HT-29 (cell line): Measurements from ENCODE around the gene TMEM151B. TPM values are rescaled to one million over a fixed set of nuclear protein-coding genes. Genes with fewer than 3 reads are reported as not detected.
A peak's percentile ranks its signal among the peaks of the same experiment; 100 is the strongest.
"Not testable (repeated sequence)": the region's sequence is repeated elsewhere in the genome, so short reads cannot be mapped to it uniquely, and the experiment has no call there.

Source experiments
- DNase-seq: peaks from one replicate; pipeline ENCODE4 v3.0.0-alpha.2; 2015; ENCODE audit warnings: low spot score
- total RNA-seq: library from RNA; depleted of rRNA; stranded (reverse); fragments of >200 nt; shearing (Covaris generic); gene quantifications from 2 replicates; pipeline ENCODE4 v1.2.3, GENCODE V29; 2014; rRNA removed

TMEM151B gene
- total RNA-seq, result not detected in 2 replicates

GRCh38 chr6:44269921-44270525 is at the start of gene TMEM151B:
TMEM151B (plus strand) TSS chr6:44270450; CDS start chr6:44270743, 293 bp downstream.
- DNase-seq, result no peak

- no peak for DNase-seq
These were observed 49.3 kb upstream of the TMEM151B start for GRCh38 chr6:44220913-44221290.

GRCh38 chr6:44221291-44221960 is 48.8 kb upstream of the TMEM151B start:
- DNase-seq, result peak; percentile 91

DNA sequence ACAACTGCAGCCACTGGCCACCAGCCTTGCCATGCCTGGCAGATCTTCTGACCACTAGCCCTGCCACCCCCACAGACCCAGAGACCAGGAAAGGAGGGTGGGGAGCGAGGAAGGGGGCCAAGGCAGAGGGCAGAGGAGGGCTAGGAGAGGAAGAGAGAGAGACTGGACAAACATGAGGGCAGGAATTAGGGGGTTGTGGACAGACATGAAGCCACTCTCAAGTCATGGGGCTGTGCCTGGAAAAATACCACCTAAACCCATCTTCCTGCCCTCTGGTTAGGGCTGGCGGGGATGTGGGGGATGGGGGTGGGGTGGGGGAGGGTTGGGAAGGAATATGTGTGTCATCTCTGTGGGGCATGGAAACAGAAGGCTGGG is 48.3 kb upstream of the TMEM151B start:
- no peak for DNase-seq

DNA sequence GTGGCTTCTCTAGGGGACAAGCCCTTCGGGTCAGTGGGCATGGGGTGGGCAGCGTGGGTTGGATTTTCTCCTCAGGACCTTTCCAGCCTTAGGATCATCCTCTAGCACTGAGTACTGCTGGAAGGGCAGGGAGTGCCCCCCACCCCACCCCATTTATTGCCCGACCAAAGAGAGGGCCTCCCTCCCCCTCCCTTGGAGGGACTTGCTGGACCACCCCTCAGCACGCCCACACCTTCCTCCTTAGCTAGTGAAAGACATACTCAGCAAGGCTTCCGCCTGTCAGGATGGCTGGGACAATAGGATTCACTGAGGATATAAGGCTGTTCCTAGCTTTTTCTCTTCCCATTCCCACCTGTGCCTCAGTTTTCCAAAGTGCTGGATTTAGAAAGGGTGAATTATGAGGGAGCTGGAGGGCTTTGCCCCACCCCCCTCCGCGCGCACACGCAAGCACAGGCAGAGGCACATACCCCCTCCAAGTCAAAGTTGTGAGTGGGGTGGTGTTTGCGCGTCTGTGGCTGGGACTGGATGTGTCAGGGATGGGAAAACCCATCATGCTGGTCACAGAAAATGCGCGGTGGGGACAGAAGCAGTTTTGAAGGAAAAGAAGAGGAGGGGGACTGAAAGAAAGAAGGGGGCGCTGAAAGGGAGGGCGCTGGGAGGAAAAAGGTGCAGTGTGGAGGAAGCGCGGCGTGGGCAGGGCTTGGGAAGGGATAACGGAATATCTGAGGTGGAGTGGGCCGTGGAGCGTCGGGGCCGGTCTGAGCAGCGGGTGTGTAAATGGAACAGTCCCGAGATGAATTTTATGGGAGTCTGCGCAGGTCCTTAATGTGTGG is 47.5 kb upstream of the TMEM151B start:
- no peak for DNase-seq

DNA sequence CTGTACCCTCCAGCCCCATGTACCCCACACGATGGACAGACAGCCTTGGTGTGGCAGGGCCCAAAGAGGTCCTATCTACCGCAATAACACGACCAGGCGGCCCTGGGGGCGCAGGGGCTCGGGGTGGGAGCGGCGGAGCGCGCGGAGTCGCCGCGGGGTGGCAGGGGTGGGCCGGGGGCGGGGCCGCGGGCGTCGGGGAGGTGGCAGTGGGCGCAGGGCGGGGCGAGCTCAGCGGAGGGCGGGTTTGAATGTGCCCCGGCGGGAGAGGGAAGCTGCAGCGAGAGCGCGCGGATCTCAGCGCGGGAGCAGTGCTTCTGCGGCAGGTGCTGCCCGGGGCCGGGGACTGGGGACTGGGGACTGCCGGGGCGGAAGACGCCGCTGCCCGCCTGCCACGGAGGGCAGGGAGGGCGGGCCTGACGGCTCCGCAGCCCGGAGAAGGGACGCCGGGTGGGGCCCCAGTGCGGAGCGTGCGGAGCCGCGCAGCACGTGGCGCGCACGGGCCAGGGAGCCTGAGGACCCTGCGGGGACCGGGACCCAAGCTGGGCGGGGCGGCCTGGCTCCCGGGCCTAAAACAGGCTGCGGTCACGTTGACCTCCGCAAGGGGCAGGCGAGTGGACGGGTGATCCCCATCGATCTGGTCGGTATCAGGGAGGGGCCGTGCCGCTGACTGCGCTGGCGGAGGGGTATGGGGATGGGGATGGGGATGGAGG is 46.8 kb upstream of the TMEM151B start, which contains the start of gene SLC29A1:
SLC29A1 (plus strand) TSS at position 277 of the 710 bp plus-strand sequence. CDS start 3,719 bp downstream, outside the sequence.
- peak; percentile 63 for DNase-seq

DNA sequence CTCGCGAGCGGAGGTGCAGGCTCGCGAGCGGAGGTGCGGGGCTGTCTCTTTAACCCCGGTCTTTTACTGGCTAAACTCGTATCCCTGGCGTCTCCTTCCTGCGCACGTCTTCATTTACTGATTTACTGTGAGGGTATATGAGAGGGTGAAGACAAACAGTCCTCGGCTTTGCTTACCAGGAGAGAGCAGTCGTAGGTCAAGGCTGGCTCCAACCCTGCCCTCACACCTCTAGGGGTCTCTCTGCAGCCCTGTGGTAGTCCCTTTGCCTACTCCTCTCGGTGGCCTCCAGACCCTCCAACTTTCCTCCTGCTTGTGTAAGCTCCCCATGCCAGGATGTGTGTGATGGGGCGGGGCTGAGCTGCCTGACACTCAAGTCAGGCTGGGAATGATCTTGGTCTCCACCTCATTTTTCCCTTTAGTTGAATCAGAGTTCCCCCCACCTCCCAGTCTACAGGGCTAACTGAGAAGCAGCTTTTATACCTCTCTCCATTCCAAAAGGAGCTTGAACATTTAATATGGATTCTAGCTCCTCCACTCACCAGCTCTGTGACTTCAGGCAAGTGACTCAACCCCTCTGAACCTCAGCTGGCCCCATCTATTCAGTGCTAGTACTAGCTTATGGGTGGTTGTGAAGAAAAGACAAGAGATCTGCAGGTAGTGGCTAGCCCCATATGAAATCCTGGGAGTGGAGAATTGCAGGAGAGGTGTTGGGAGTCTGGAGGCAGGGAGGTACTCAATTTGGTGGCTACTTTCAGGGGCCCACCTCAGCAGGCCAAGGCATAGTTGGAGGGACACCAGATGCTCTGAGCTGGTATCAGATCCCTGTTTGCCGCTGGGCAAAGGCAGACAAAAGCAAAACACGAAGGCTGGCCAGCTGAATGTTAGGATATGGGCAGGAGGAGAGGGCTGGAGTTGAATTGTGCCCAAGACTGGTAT is 46.0 kb upstream of the TMEM151B start:
- peak; percentile 39 for DNase-seq

DNA sequence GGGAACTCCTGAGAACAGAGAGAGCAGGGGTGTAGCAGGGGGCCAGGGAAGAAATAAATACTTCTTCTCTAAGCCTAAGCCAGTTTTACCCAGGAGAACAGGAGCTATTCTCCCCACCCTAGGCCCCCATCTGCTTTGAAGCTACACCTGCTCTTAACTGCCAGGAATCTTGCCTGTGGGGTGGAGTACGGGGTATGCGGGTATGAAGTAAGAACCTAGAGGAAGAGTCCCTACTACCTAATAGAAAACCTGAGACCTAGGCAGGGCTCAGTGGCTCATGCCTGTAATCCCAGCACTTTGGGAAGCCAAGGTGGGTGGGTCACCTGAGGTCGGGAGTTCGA is 45.3 kb upstream of the TMEM151B start:
- no peak for DNase-seq

- no peak for DNase-seq
These were observed 44.5 kb upstream of the TMEM151B start for GRCh38 chr6:44225579-44226325.

- no peak for DNase-seq
These were observed 43.7 kb upstream of the TMEM151B start for GRCh38 chr6:44226368-44227147.

DNA sequence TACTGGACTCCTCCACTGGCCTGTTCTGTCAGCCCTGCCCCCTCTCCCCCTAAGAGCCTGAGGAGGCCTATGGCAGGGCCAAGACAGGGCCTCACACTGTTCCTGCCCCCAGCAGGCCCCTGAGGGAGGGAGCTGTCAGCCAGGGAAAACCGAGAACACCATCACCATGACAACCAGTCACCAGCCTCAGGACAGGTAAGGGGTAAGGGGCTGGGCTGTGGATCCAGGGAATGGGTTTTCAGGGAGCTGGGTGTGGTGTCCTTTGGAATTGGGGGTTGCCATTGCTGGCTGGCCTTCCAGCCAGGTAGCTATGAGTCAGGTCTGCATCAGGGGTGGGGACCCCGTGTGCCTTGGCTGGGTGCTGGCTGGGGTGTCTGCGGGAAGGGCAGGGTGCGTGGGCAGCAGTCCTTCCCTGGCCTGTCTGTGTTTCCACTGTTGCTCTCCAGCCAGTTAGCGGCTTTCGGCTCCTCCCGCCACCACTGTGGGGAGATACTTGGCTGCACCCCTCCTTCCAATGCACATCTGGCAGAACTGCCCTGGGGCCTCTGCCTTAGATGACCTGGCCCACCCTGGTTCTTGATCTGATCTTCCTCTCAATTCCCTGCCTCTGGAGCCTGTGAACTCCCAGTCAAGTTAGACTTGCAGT is 43.0 kb upstream of the TMEM151B start:
- DNase-seq, result no peak

DNA sequence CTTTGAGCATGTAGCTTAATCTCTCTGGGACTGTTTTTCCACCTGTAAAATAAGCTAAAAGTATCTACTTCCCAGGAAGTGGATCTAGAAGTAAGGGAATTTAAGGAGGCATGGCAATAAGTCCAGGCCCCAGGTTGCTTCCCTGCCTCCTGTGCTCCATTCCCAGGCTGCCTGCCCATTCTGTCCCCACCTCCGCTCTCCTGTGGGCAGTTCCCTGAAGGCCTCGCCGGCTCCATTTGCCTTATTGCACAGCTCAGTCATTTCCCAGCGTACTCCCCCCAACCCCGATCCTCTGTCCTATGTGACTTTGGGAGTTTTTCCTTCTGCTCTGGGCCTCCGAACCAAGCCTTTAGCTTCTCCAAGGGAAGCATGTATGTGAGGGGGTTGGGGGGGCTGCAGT is 42.2 kb upstream of the TMEM151B start:
- no peak for DNase-seq

- no peak for DNase-seq
These were observed 41.8 kb upstream of the TMEM151B start for GRCh38 chr6:44228433-44228832.

DNA sequence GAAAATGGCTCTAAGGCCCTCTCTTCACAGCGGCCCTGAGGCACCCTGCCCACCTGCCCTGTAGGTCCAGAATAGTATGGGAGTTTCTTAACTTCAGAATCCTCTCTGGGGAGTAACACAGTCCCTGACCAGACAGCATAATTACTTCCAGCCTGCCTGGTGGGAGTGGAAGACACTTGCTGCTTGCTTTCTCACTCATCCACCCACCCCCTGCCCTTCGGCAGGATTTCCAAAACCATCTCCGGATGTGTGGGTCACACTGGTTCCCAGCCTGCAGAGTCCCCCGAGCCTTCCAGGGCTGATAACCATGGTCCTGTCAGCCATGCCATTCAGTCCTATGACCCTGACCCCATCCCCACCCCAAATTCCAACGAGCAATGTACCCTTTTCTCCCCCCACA is 41.4 kb upstream of the TMEM151B start:
- no peak for DNase-seq

DNA sequence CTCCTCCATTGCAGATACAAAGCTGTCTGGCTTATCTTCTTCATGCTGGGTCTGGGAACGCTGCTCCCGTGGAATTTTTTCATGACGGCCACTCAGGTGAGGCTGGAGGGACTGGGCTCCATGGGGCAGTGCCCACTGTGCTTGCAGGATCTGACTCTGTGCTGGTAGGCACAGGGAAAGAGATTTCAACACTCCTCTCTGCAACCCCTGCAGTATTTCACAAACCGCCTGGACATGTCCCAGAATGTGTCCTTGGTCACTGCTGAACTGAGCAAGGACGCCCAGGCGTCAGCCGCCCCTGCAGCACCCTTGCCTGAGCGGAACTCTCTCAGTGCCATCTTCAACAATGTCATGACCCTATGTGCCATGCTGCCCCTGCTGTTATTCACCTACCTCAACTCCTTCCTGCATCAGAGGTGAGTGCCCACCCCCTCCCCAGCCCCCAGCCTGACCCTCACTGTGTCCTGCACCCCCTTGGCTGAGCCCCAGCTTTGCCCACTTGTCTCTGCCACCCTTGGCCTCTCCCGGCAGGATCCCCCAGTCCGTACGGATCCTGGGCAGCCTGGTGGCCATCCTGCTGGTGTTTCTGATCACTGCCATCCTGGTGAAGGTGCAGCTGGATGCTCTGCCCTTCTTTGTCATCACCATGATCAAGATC is 40.7 kb upstream of the TMEM151B start:
- DNase-seq, result no peak

- no peak for DNase-seq
These were observed 40.1 kb upstream of the TMEM151B start for GRCh38 chr6:44230034-44230675.

- DNase-seq, result not testable (repeated sequence)
These were observed 38.8 kb upstream of the TMEM151B start for GRCh38 chr6:44231426-44231825.
